Tibial artery (tissue), 4 donors: Measurements from ENCODE around the gene ERC2.

Experiments
- DNase-seq, 2 donors: peaks; one replicate each; pipeline ENCODE4 v3.0.0-alpha.2; 2019
- H3K27ac ChIP-seq, 2 donors: fragments of 200-600 bp; sonication (generic) in 1 of 2; 1 replicate in 1 of 2; 2 replicates in 1 of 2; pipeline ENCODE4 v1.5.1; 2018 to 2019; ENCODE audit warnings: mild to moderate bottlenecking in 1 of 2
- H3K27me3 ChIP-seq, 2 donors: fragments of 200-600 bp; sonication (generic) in 1 of 2; one replicate each; pipeline versions ENCODE4 v1.5.1 to v1.6.0; 2016 to 2019
- H3K36me3 ChIP-seq, 3 donors: fragments of 200-600 bp; sonication (generic) in 2 of 3; one replicate each; pipeline ENCODE4 v1.5.1; 2016 to 2019; ENCODE audit warnings: mild to moderate bottlenecking in 2 of 3
- H3K4me1 ChIP-seq, 4 donors: fragments of 200-600 bp; sonication (generic) in 2 of 4; 1 replicate in 3 of 4; 2 replicates in 1 of 4; pipeline ENCODE4 v1.5.1; 2016 to 2019
- H3K4me3 ChIP-seq, 2 donors: fragments of 200-600 bp; sonication (generic) in 1 of 2; 1 replicate in 1 of 2; 2 replicates in 1 of 2; pipeline ENCODE4 v1.5.1; 2018 to 2019; ENCODE audit warnings: mild to moderate bottlenecking in 2 of 2
- H3K9me3 ChIP-seq, 3 donors: fragments of 200-600 bp; sonication (generic) in 1 of 3; one replicate each; pipeline ENCODE4 v1.5.1; 2016 to 2019
- intact Hi-C: fragments of 100-400 bp; cut with DNase I; formaldehyde crosslinking; loops from one replicate; pipeline ENCODE4 v1.15.0; 2023; ENCODE audit warnings: low total_unique reads
- TF ChIP-seq, protein P1 (sequence below), 2 experiments: fragments of 200-600 bp in 1 of 2; fragments of 450-650 bp in 1 of 2; IDR thresholded peaks; one replicate each; pipeline ENCODE4 v1.5.1; 2017 to 2019; ENCODE audit warnings: antibody characterized with exemption in 2 of 2, mild to moderate bottlenecking in 1 of 2, moderate library complexity in 1 of 2

The ERC2 gene

DNA sequence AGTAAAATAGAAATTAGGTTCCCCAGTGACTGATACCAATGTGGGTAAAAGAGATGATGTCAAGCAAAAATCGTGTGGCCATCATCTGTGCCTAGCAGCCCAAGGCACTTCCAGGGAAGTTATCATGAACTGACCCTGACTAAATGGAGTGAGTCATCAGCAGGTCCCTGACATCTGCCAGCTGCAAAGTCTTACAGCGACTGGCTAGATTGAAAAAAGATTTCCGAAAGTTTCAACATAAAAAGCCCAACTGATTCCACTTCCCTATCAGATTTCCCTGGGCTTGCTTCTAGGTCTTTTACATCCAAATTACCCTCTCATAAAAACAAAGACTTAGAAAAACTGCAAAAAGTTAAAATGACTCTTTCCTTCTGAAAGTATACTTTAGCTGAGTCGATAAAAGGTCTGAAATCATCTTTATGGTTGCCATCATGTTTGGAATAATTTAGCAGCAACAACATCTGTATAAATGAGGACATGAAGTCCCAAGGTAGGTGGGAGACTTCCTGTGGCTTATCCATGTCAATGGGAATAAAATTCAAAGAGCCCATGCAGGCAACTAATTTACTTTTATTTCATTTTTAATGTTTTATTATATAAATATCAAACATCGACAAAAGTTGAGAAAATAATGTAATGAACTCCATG is 342.8 kb downstream of the ERC2 start:
- Histone ChIP-seq H3K4me1 (no peaks in the 10 kb centered on the region), H3K27ac (no peak overlapping the region), H3K36me3 (no peaks in the 10 kb centered on the region), H3K9me3 (no peaks in the 10 kb centered on the region), H3K4me3 (no peak overlapping the region), H3K27me3 (no peaks in the 10 kb centered on the region)
- intact Hi-C loops, result no loop called here
- TF ChIP-seq, protein P1, sequence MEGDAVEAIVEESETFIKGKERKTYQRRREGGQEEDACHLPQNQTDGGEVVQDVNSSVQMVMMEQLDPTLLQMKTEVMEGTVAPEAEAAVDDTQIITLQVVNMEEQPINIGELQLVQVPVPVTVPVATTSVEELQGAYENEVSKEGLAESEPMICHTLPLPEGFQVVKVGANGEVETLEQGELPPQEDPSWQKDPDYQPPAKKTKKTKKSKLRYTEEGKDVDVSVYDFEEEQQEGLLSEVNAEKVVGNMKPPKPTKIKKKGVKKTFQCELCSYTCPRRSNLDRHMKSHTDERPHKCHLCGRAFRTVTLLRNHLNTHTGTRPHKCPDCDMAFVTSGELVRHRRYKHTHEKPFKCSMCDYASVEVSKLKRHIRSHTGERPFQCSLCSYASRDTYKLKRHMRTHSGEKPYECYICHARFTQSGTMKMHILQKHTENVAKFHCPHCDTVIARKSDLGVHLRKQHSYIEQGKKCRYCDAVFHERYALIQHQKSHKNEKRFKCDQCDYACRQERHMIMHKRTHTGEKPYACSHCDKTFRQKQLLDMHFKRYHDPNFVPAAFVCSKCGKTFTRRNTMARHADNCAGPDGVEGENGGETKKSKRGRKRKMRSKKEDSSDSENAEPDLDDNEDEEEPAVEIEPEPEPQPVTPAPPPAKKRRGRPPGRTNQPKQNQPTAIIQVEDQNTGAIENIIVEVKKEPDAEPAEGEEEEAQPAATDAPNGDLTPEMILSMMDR (IDR thresholded peaks at IDR 0.05), result no peak
- peak in 1 of 2 donors; percentile 28 for DNase-seq

DNA sequence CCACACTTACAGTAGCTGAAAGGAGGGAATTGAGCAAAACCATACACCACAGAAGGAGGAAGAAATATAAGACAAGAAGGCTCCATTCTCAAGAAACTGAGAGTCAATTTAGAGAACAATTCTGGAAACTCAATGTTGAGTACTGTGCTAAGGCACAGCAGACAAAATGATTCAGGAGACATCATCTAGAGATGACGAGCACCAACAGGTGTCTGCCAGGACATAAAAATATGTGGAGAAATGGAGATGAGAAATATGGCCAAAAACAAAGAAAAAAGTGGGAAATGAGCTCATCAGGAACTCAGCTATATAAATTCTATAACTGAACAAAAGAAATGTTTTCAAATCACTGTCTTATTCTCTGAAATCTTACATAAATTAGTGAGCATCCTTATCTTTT is 343.7 kb downstream of the ERC2 start:
- intact Hi-C loops, result no loop called here
- DNase-seq, result no peak
- Histone ChIP-seq H3K9me3 (no peaks in the 10 kb centered on the region), H3K27ac (no peak overlapping the region), H3K4me3 (no peak overlapping the region), H3K36me3 (no peaks in the 10 kb centered on the region), H3K27me3 (no peaks in the 10 kb centered on the region), H3K4me1 (peaks cover 0 to 4% (median 0%) of the 10 kb centered on the region in 4 donors)
- TF ChIP-seq, protein P1 (IDR thresholded peaks at IDR 0.05), result no peak

DNA sequence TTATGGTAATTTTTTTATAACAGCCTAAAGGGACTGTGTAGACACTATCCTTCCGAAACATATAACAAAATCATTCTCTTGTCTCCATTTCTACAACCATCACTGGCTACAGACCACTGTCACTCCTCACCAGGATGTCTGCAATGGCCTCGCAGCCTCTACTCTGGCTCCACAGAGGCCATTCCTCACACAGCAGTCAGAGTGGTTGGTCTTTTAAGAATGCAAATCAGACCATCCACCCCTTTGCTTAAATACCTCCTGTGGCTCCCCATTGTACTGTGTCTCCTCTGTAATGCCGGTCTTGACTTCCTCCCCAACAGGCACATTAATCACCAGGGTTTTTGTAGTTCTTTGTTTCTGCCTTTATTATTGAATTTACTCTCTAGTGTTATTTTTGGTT is 344.8 kb downstream of the ERC2 start:
- H3K27ac ChIP-seq, result no peak overlapping the region
- intact Hi-C loops, result no loop called here
- TF ChIP-seq, protein P1 (IDR thresholded peaks at IDR 0.05), result no peak
- DNase-seq, result no peak
- H3K9me3 ChIP-seq, result no peaks in the 10 kb centered on the region
- H3K4me1 ChIP-seq, result peaks cover 0 to 12% (median 0%) of the 10 kb centered on the region in 4 donors
- H3K36me3 ChIP-seq, result no peaks in the 10 kb centered on the region
- no peak overlapping the region for H3K4me3 ChIP-seq
- H3K27me3 ChIP-seq, result no peaks in the 10 kb centered on the region

DNA sequence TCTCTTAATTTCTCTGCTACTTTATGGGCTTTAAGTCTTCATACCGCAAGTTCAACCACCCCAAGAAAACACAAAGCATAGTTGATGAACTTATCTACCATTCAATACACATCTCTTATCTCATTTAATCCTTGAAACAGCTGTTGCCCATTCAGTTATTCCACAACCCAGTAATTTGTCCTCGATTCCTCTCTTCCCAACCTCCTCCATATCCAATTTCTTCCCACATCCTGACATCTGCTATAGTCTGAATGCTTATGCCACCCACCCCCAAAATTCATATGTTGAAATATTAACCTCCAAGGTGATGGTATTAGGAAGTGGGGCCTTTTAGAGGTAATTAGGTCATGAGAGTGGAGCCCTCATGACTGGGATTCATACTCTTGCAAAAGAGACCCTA is 345.4 kb downstream of the ERC2 start:
- no peak overlapping the region for H3K27ac ChIP-seq
- TF ChIP-seq, protein P1 (IDR thresholded peaks at IDR 0.05), result no peak
- H3K4me3 ChIP-seq, result no peak overlapping the region
- H3K9me3 ChIP-seq, result no peaks in the 10 kb centered on the region
- H3K4me1 ChIP-seq, result peaks cover 0 to 12% (median 0%) of the 10 kb centered on the region in 4 donors
- no peak for DNase-seq
- H3K36me3 ChIP-seq, result no peaks in the 10 kb centered on the region
- no peaks in the 10 kb centered on the region for H3K27me3 ChIP-seq
- intact Hi-C loops, result no loop called here

DNA sequence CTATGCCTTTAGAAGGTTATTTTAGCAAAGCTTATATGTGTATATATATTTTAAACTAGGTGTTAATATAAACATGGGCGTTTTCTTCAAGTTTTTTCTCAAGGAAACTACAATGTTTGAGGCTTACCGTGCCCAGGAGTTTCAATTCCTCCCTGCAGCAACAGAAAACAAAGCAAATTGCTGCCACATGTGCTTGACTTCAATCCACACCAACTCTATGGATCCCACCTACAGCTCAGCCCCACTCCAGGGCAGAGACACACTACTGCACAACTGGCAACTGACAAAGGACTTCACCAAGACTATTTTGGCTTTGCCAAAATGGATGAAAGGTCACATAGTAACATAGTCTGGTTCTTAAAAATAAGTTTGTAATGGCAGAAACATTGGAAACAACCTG is 346.6 kb downstream of the ERC2 start:
- no peak overlapping the region for H3K27ac ChIP-seq
- no peaks in the 10 kb centered on the region for H3K27me3 ChIP-seq
- peaks cover 0 to 12% (median 0%) of the 10 kb centered on the region in 4 donors for H3K4me1 ChIP-seq
- DNase-seq, result no peak
- intact Hi-C loops, result no loop called here
- no peak overlapping the region for H3K4me3 ChIP-seq
- no peaks in the 10 kb centered on the region for H3K36me3 ChIP-seq
- no peaks in the 10 kb centered on the region for H3K9me3 ChIP-seq
- TF ChIP-seq, protein P1 (IDR thresholded peaks at IDR 0.05), result no peak
